Measurements from ENCODE around the gene ZMYND11.
"Not testable (repeated sequence)": the region's sequence is repeated elsewhere in the genome, so short reads cannot be mapped to it uniquely, and the experiment has no call there.

ZMYND11 gene

GRCh38 chr10:134247-135131 lies 766 bp upstream of the ZMYND11 start:
- DNase-seq: no peak

GRCh38 chr10:135601-136464 lies 578 bp downstream of the ZMYND11 start:
- peak; percentile 2 for DNase-seq

GRCh38 chr10:136465-136762 lies 1.2 kb downstream of the ZMYND11 start:
- no peak for DNase-seq

- DNase-seq: no peak
These were observed 1.8 kb downstream of the ZMYND11 start for GRCh38 chr10:137031-137430.

- peak; percentile 36 for DNase-seq
These were observed 2.4 kb downstream of the ZMYND11 start for GRCh38 chr10:137606-138005.

GRCh38 chr10:142371-142770 lies 7.1 kb downstream of the ZMYND11 start:
- DNase-seq: no peak

GRCh38 chr10:152915-153314 lies 17.7 kb downstream of the ZMYND11 start:
- no peak for DNase-seq

- DNase-seq: no peak
These were observed 19.1 kb downstream of the ZMYND11 start for GRCh38 chr10:154348-154747.

- no peak for DNase-seq
These were observed 32.1 kb downstream of the ZMYND11 start for GRCh38 chr10:167383-167782.

GRCh38 chr10:173741-174140 lies 38.5 kb downstream of the ZMYND11 start:
- no peak for DNase-seq

- no peak for DNase-seq
These were observed 41.4 kb downstream of the ZMYND11 start for GRCh38 chr10:176677-177076.

- no peak for DNase-seq
These were observed 43.0 kb downstream of the ZMYND11 start for GRCh38 chr10:178208-178607.

GRCh38 chr10:178723-179122 lies 43.5 kb downstream of the ZMYND11 start:
- DNase-seq: no peak

- DNase-seq: no peak
These were observed 47.4 kb downstream of the ZMYND11 start for GRCh38 chr10:182441-183201.

GRCh38 chr10:184174-184573 lies 48.9 kb downstream of the ZMYND11 start:
- DNase-seq: no peak

GRCh38 chr10:184911-185310 lies 49.7 kb downstream of the ZMYND11 start:
- DNase-seq: no peak

- DNase-seq: not testable (repeated sequence)
These were observed 50.3 kb downstream of the ZMYND11 start for GRCh38 chr10:185571-185970.

GRCh38 chr10:186911-187310 lies 51.7 kb downstream of the ZMYND11 start:
- DNase-seq: no peak

- DNase-seq: no peak
These were observed 53.3 kb downstream of the ZMYND11 start for GRCh38 chr10:188546-188945.

GRCh38 chr10:190216-190615 lies 55.0 kb downstream of the ZMYND11 start:
- no peak for DNase-seq

- DNase-seq: peak; percentile 35
These were observed 56.7 kb downstream of the ZMYND11 start for GRCh38 chr10:191703-192518.

GRCh38 chr10:194281-194680 lies 59.0 kb downstream of the ZMYND11 start:
- no peak for DNase-seq
